ENCODE measurements around the gene MCC.

- TF ChIP-seq CTCF (conservative IDR thresholded peaks at IDR 0.05 in 1 of 2, IDR thresholded peaks at IDR 0.05 in 1 of 2; ENCODE audit: low read depth in 1 of 2, low read length in 2 of 2), result no peak
- TF ChIP-seq EZH2 (IDR thresholded peaks at IDR 0.05; ENCODE audit: low read length, missing control alignments), result no peak
Observed at GRCh38 chr5:113035096-113035495, 453.2 kb downstream of the MCC start.
